ENCODE data around the gene ST8SIA4. TPM values are rescaled to one million over a fixed set of nuclear protein-coding genes. Genes with fewer than 3 reads are reported as not detected.

The ST8SIA4 gene
- total RNA-seq, 1 experiment from 2014 or later, result 0.41 TPM

- no peaks in the 10 kb centered on the region for H3K27me3 ChIP-seq (ENCODE audit: control insufficient read depth, insufficient read depth, low read length)
- in situ Hi-C loops (cut with HindIII; ENCODE audit: low pct_unique_long_range_greater_than_20kb, low sequenced_read_pairs) (no loop called here), intact Hi-C loops (cut with micrococcal nuclease; ENCODE audit: unreplicated experiment) (no loop called here)
- no peak overlapping the region for H3K4me3 ChIP-seq (ENCODE audit: low read depth in 2 of 2, low read length in 2 of 2)
- no TSS peak for BruUV-seq (replicated peaks)
- DNase-seq (ENCODE audit: low read depth, low spot score) (no peak), ATAC-seq (no peak)
- no peaks in the 10 kb centered on the region for H3K4me1 ChIP-seq (ENCODE audit: control insufficient read depth, insufficient read depth, low read length)
- CTCF ChIA-PET, result no interaction called here
- no peak for TF ChIP-seq CTCF (IDR thresholded peaks at IDR 0.05)
- H3K27ac ChIP-seq (ENCODE audit: low read length), result no peak overlapping the region
- H3K36me3 ChIP-seq (ENCODE audit: control insufficient read depth, insufficient read depth, low read length), result no peaks in the 10 kb centered on the region
- no peaks in the 10 kb centered on the region for H3K9me3 ChIP-seq (ENCODE audit: control insufficient read depth, insufficient read depth, low read depth, low read length)
- POLR2A ChIA-PET, result no interaction called here
These were observed 76.9 kb downstream of the ST8SIA4 start for GRCh38 chr5:100826133-100826532.

- CTCF ChIA-PET, result no interaction called here
These were observed 78.4 kb downstream of the ST8SIA4 start for GRCh38 chr5:100824635-100825034.

More at GRCh38 chr5:100824635-100825034, 78.4 kb downstream of the ST8SIA4 start:
- ATAC-seq (no peak), DNase-seq (ENCODE audit: low read depth, low spot score) (no peak)
- in situ Hi-C loops (cut with HindIII; ENCODE audit: low pct_unique_long_range_greater_than_20kb, low sequenced_read_pairs), result no loop called here
- BruUV-seq (replicated peaks), result no TSS peak
- Histone ChIP-seq H3K4me1 (ENCODE audit: control insufficient read depth, insufficient read depth, low read length) (no peaks in the 10 kb centered on the region), H3K36me3 (ENCODE audit: control insufficient read depth, insufficient read depth, low read length) (no peaks in the 10 kb centered on the region), H3K9me3 (ENCODE audit: control insufficient read depth, insufficient read depth, low read depth, low read length) (no peaks in the 10 kb centered on the region), H3K27me3 (ENCODE audit: control insufficient read depth, insufficient read depth, low read length) (no peaks in the 10 kb centered on the region), H3K4me3 (ENCODE audit: low read depth in 2 of 2, low read length in 2 of 2) (no peak overlapping the region), H3K27ac (ENCODE audit: low read length) (no peak overlapping the region)
- POLR2A ChIA-PET, result no interaction called here
- intact Hi-C loops (cut with micrococcal nuclease; ENCODE audit: unreplicated experiment), result no loop called here
- TF ChIP-seq TCF7L2 (IDR thresholded peaks at IDR 0.05; ENCODE audit: low read depth, low read length) (no peak), REST (IDR thresholded peaks at IDR 0.05; ENCODE audit: insufficient read depth in 1 of 2, low read depth in 2 of 2, low read length in 1 of 2) (no peak), SIN3A (IDR thresholded peaks at IDR 0.05; ENCODE audit: borderline replicate concordance, insufficient read depth, low read depth, low read length) (no peak), POLR2AphosphoS5 (IDR thresholded peaks at IDR 0.05; ENCODE audit: low read depth, low read length) (no peak), CTCF (IDR thresholded peaks at IDR 0.05) (no peak)

All from Panc1 (cell line).